ENCODE results near the gene DIDO1.
A peak's percentile ranks its signal among the peaks of the same experiment; 100 is the strongest.
"Not testable (repeated sequence)": the region's sequence is repeated elsewhere in the genome, so short reads cannot be mapped to it uniquely, and the experiment has no call there.

Gene DIDO1

GRCh38 chr20:62880147-62880934 is 46.0 kb downstream of the DIDO1 start:
- DNase-seq (ENCODE audit: low read depth): no peak

GRCh38 chr20:62879275-62880146 is 46.8 kb downstream of the DIDO1 start:
- no peak for DNase-seq (ENCODE audit: low read depth)

GRCh38 chr20:62878244-62879038 is 47.9 kb downstream of the DIDO1 start:
- DNase-seq (ENCODE audit: low read depth): no peak

- no peak for DNase-seq (ENCODE audit: low read depth)
These were observed 49.1 kb downstream of the DIDO1 start for GRCh38 chr20:62876902-62877816.

GRCh38 chr20:62876501-62876901 is 49.8 kb downstream of the DIDO1 start:
- DNase-seq (ENCODE audit: low read depth): no peak

GRCh38 chr20:62875419-62876361 is 50.6 kb downstream of the DIDO1 start:
- DNase-seq (ENCODE audit: low read depth): no peak

GRCh38 chr20:62874964-62875344 is 51.4 kb downstream of the DIDO1 start:
- DNase-seq (ENCODE audit: low read depth): no peak

GRCh38 chr20:62873681-62874031 is 52.6 kb downstream of the DIDO1 start:
- not testable (repeated sequence) for DNase-seq (ENCODE audit: low read depth)

- DNase-seq (ENCODE audit: low read depth): no peak
These were observed 53.0 kb downstream of the DIDO1 start for GRCh38 chr20:62873280-62873679.

- no peak for DNase-seq (ENCODE audit: low read depth)
These were observed 53.4 kb downstream of the DIDO1 start for GRCh38 chr20:62872862-62873261.

GRCh38 chr20:62872184-62872847 is 54.0 kb downstream of the DIDO1 start:
- DNase-seq (ENCODE audit: low read depth): no peak

- no peak for DNase-seq (ENCODE audit: low read depth)
These were observed 62.1 kb downstream of the DIDO1 start for GRCh38 chr20:62864207-62864606.

GRCh38 chr20:62861726-62862336 is 64.5 kb downstream of the DIDO1 start, which contains the start of gene TCFL5:
Gene TCFL5 (minus strand): TSS chr20:62861822. CDS start chr20:62861670, 152 bp downstream.
- peak; percentile 90 for DNase-seq (ENCODE audit: low read depth)

GRCh38 chr20:62860924-62861691 is 65.2 kb downstream of the DIDO1 start:
- peak; percentile 34 for DNase-seq (ENCODE audit: low read depth)

GRCh38 chr20:62860391-62860923 is 65.8 kb downstream of the DIDO1 start:
- DNase-seq (ENCODE audit: low read depth): no peak

- DNase-seq (ENCODE audit: low read depth): no peak
These were observed 66.6 kb downstream of the DIDO1 start for GRCh38 chr20:62859721-62860120.

GRCh38 chr20:62858058-62858830 is 68.1 kb downstream of the DIDO1 start:
- no peak for DNase-seq (ENCODE audit: low read depth)
